ENCODE data around the gene UPK1A. TPM values are rescaled to one million over a fixed set of nuclear protein-coding genes. Genes with fewer than 3 reads are reported as not detected.

The UPK1A gene
- total and polyA plus RNA-seq, 10 of the 15 experiments (the other 5 are each of a cell fraction or from before 2014, with no cell fraction given), result 0.15 to 1.9 (median 0.26) TPM; not detected in 7

DNA sequence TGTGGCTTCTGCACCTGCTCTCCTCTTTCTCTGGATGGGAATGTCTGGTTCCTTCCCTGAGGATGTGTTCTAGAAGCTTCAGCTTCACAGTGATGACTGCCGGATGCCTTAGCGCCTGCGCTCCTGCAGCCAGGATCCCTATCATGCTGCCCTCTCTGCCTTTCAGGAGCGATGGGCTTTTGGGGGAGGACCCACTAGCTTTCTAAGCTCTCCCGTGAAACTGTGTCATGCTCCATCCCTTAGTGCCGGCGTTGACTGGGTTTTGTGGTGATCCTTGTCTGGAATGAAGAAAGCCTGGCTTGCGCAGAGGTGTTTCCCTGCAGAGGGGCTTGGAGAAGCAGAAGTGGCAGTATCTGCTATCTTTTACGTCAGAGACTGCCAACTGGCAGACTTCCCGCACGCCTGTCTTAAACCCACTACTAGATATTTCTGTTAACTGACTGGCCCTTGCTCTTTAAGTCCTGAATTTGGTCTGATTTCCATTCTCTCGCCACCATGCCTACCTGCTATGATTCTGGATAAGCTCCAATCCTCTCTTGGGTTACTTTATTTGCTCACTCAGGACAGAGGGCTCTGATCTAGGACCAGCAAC lies 47.7 kb downstream of the UPK1A start:
- RAD21 ChIA-PET (ENCODE audit: unreplicated experiment), result interaction anchor here (0.7 to 6.3 kb wide), 9 partner anchors 15 to 217 kb away, joined by 3 to 430 read pairs (median 9); partner anchors contain the start of genes COX6B1, IGFLR1, LIN37 and ZBTB32
- ATAC-seq, result no peak
- H3K79me2 ChIP-seq (ENCODE audit: control insufficient read depth, insufficient read depth, low read length), result peaks cover 58% of the 10 kb centered on the region
- peak overlapping the region; percentile 82 for H3K4me3 ChIP-seq
- peak overlapping the region; percentile 95 for H3K27ac ChIP-seq (ENCODE audit: control insufficient read depth, insufficient read depth)
- SMC1A ChIA-PET (ENCODE audit: uncharacterized antibody, unreplicated experiment), result interaction anchor here (0.7 to 6.3 kb wide), 8 partner anchors 16 to 337 kb away, joined by 3 to 375 read pairs (median 4); partner anchors contain the start of genes PSENEN, U2AF1L4 and ZBTB32
- in situ Hi-C loops (cut with MboI), result no loop called here
- no peaks in the 10 kb centered on the region for H3K27me3 ChIP-seq (replicated peaks in 1 of 2; ENCODE audit: control insufficient read depth in 2 of 2, insufficient read depth in 2 of 2, low read length in 1 of 2)
- POLR2A ChIA-PET, result interaction anchor here (0.5 to 12.1 kb wide), 9 partner anchors 15 to 489 kb away, joined by 3 to 516 read pairs (median 5); partner anchors contain the start of genes IGFLR1, LIN37, NFKBID and PSENEN
- H3K9ac ChIP-seq (ENCODE audit: control insufficient read depth, insufficient read depth, low read length), result peak overlapping the region; percentile 77
- under 1% methylated on average over 12 of the region's 12 CpGs for WGBS (ENCODE audit: insufficient coverage, insufficient replicate concordance, low lambda C conversion rate, missing lambda C conversion rate)
- intact Hi-C loops (cut with micrococcal nuclease; ENCODE audit: unreplicated experiment), result loop anchor here (5.0 kb wide), 1 partner anchor 188 kb away; the partner anchor contains the start of genes HCST and NFKBID
- H3K4me1 ChIP-seq (ENCODE audit: control insufficient read depth, insufficient read depth, low read length), result peaks cover 45% of the 10 kb centered on the region
- CTCF ChIA-PET, result interaction anchor here (0.8 to 7.3 kb wide), 10 partner anchors 12 to 205 kb away, joined by 3 to 271 read pairs (median 6); partner anchors contain the start of genes IGFLR1, PSENEN and U2AF1L4
- no peak overlapping the region for H2AFZ ChIP-seq (ENCODE audit: control insufficient read depth, low read depth, low read length)
- no peak for DNase-seq (ENCODE audit: low read depth, low spot score)
- FAIRE-seq, result no peak
- H3K36me3 ChIP-seq (ENCODE audit: control insufficient read depth in 2 of 2, insufficient read depth in 2 of 2, low read length in 1 of 2), result no peaks in the 10 kb centered on the region; a peak in 1 of 4 replicates
- TSS peak; percentile 35 for BruUV-seq (replicated peaks)
- H4K20me1 ChIP-seq (ENCODE audit: control insufficient read depth, insufficient read depth), result no peaks in the 10 kb centered on the region
- H3K4me2 ChIP-seq (ENCODE audit: control insufficient read depth, insufficient read depth), result peak overlapping the region; percentile 99
- no peaks in the 10 kb centered on the region for H3K9me3 ChIP-seq (replicated peaks; ENCODE audit: control insufficient read depth, insufficient read depth, low read length)
- TF ChIP-seq SPI1 (IDR thresholded peaks at IDR 0.05; ENCODE audit: borderline replicate concordance, insufficient read depth, low read depth, low read length), result peak; percentile 54; the same call in 1 of the 2 replicates
- TF ChIP-seq ATF7 (IDR thresholded peaks at IDR 0.05; ENCODE audit: low read depth), result no peak
- TF ChIP-seq ZBTB40 (IDR thresholded peaks at IDR 0.05; ENCODE audit: borderline replicate concordance), result no peak
- TF ChIP-seq, protein P1, sequence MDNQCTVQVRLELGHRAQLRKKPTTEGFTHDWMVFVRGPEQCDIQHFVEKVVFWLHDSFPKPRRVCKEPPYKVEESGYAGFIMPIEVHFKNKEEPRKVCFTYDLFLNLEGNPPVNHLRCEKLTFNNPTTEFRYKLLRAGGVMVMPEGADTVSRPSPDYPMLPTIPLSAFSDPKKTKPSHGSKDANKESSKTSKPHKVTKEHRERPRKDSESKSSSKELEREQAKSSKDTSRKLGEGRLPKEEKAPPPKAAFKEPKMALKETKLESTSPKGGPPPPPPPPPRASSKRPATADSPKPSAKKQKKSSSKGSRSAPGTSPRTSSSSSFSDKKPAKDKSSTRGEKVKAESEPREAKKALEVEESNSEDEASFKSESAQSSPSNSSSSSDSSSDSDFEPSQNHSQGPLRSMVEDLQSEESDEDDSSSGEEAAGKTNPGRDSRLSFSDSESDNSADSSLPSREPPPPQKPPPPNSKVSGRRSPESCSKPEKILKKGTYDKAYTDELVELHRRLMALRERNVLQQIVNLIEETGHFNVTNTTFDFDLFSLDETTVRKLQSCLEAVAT (IDR thresholded peaks at IDR 0.05), result no peak
- TF ChIP-seq SMAD5 (IDR thresholded peaks at IDR 0.05; ENCODE audit: low read depth), result no peak
- TF ChIP-seq EED (IDR thresholded peaks at IDR 0.05; ENCODE audit: low read depth), result peak; percentile 17; the same call in 1 of the 2 replicates
- TF ChIP-seq CREM (IDR thresholded peaks at IDR 0.05; ENCODE audit: low read depth), result peak; percentile 30; the same call in 1 of the 2 replicates
- TF ChIP-seq IRF4 (IDR thresholded peaks at IDR 0.05; ENCODE audit: low read depth, low read length), result no peak
- 0 out of 2 replicates have a peak, but pooled peaks have one; percentile 41 for TF ChIP-seq CREB1 (IDR thresholded peaks at IDR 0.05; ENCODE audit: low read depth)
- no peak for TF ChIP-seq HDGF (IDR thresholded peaks at IDR 0.05)
- TF ChIP-seq TCF3 (IDR thresholded peaks at IDR 0.05; ENCODE audit: borderline replicate concordance, insufficient read depth, low read depth, low read length), result no peak
- TF ChIP-seq, protein P2, sequence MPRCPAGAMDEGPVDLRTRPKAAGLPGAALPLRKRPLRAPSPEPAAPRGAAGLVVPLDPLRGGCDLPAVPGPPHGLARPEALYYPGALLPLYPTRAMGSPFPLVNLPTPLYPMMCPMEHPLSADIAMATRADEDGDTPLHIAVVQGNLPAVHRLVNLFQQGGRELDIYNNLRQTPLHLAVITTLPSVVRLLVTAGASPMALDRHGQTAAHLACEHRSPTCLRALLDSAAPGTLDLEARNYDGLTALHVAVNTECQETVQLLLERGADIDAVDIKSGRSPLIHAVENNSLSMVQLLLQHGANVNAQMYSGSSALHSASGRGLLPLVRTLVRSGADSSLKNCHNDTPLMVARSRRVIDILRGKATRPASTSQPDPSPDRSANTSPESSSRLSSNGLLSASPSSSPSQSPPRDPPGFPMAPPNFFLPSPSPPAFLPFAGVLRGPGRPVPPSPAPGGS (IDR thresholded peaks at IDR 0.05; ENCODE audit: borderline replicate concordance, insufficient read depth, low read depth, low read length, poor library complexity, severe bottlenecking), result no peak
- TF ChIP-seq CHD2 (IDR thresholded peaks at IDR 0.05; ENCODE audit: borderline replicate concordance, low read depth, low read length), result no peak
